GM12878 (cell line): ENCODE data around the gene NXNL1.

Source experiments
- BMI1 ChIP-seq: fragments of 450-650 bp; IDR thresholded peaks from 2 replicates; pipeline ENCODE4 v1.6.1; 2016; ENCODE audit warnings: mild to moderate bottlenecking, moderate library complexity, borderline replicate concordance
- CHD2 ChIP-seq: IDR thresholded peaks from 2 replicates; pipeline ENCODE4 v1.6.1; 2011; ENCODE audit warnings: low read depth, low read length, improper control_type of control experiment, borderline replicate concordance
- IKZF1 ChIP-seq: fragments of 450-650 bp; conservative IDR thresholded peaks from 2 replicates; pipeline ENCODE4 v1.6.1; 2017; ENCODE audit warnings: antibody characterized with exemption, mild to moderate bottlenecking
- RCOR1 ChIP-seq: conservative IDR thresholded peaks from 2 replicates; pipeline ENCODE4 v1.6.1; 2012; ENCODE audit warnings: low read depth, low read length, improper control_type of control experiment
- TF ChIP-seq, protein P1 (sequence below), 3 experiments: IDR thresholded peaks in 2 of 3; conservative IDR thresholded peaks in 1 of 3; 2 replicates each; pipeline ENCODE4 v1.5.1; 2011; ENCODE audit warnings: low read depth in 3 of 3, low read length in 3 of 3, mild to moderate bottlenecking in 3 of 3, control low read depth in 2 of 3, moderate library complexity in 2 of 3, inconsistent platforms in 1 of 3, mixed read lengths in 1 of 3; ENCODE audit not compliant: control insufficient read depth in 2 of 3, insufficient read depth in 1 of 3; ENCODE audit errors: extremely low read depth in 1 of 3
- TF ChIP-seq, protein P2 (sequence below): fragments of 450-650 bp; IDR thresholded peaks from 2 replicates; pipeline ENCODE4 v1.6.1; 2017; ENCODE audit warnings: mild to moderate bottlenecking, low read depth, inconsistent platforms; ENCODE audit not compliant: poor library complexity, severe bottlenecking
- TF ChIP-seq, protein P3 (sequence below): IDR thresholded peaks from 2 replicates; pipeline ENCODE4 v1.6.1; 2012; ENCODE audit warnings: low read depth, low read length, improper control_type of control experiment

DNA sequence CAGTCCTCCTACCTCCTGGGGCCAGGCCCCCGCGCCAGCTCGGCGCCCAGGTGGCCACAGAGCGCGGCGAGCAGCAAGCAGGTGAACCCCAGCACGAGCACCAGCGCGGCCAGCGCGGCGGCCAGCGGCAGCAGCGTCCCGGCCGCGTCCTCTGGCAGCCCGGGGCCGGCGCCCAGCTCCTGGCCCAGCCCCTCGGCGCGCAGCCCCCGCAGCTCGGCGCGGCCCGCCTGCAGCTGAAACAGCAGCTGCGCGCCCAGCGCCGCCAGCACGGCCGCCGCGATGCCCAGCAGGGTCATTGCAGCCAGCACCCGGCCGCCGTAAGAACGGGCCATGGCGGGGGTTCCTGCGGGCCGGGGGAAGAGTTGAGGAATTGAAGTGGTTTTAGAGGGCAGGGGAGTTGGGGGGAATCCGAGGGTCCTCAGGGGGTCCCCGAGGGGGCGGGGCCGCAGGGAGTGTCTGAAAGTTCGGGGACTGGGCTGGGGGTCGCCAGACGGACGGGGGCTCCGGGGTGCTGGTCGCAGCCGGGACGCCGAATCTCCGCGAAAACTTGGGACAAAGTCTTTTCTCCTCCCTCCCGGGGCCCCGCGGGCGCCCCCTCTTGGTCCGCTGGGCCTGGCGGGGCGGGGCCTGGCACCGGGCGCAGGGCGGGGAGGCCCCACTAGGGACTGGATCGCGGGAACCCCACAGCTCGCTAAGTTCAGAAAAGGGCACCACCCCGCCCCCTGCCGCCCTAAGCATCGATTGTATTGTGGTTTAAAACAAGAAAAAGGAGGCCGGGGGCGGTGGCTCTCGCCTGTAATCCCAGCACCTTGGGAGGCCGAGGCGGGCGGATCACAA, 12.4 kb downstream of the NXNL1 start, which contains the start of gene TMEM221:
- TF ChIP-seq BMI1, result no peak
- TF ChIP-seq, protein P1, sequence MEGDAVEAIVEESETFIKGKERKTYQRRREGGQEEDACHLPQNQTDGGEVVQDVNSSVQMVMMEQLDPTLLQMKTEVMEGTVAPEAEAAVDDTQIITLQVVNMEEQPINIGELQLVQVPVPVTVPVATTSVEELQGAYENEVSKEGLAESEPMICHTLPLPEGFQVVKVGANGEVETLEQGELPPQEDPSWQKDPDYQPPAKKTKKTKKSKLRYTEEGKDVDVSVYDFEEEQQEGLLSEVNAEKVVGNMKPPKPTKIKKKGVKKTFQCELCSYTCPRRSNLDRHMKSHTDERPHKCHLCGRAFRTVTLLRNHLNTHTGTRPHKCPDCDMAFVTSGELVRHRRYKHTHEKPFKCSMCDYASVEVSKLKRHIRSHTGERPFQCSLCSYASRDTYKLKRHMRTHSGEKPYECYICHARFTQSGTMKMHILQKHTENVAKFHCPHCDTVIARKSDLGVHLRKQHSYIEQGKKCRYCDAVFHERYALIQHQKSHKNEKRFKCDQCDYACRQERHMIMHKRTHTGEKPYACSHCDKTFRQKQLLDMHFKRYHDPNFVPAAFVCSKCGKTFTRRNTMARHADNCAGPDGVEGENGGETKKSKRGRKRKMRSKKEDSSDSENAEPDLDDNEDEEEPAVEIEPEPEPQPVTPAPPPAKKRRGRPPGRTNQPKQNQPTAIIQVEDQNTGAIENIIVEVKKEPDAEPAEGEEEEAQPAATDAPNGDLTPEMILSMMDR (IDR thresholded peaks at IDR 0.05 in 2 of 3, conservative IDR thresholded peaks at IDR 0.05 in 1 of 3; ENCODE audit: control insufficient read depth in 2 of 3, extremely low read depth in 1 of 3, insufficient read depth in 1 of 3, low read depth in 3 of 3, low read length in 3 of 3), result peak; percentile 28 to 40 (median 40); a peak in 4 of 6 replicates
- TF ChIP-seq, protein P2, sequence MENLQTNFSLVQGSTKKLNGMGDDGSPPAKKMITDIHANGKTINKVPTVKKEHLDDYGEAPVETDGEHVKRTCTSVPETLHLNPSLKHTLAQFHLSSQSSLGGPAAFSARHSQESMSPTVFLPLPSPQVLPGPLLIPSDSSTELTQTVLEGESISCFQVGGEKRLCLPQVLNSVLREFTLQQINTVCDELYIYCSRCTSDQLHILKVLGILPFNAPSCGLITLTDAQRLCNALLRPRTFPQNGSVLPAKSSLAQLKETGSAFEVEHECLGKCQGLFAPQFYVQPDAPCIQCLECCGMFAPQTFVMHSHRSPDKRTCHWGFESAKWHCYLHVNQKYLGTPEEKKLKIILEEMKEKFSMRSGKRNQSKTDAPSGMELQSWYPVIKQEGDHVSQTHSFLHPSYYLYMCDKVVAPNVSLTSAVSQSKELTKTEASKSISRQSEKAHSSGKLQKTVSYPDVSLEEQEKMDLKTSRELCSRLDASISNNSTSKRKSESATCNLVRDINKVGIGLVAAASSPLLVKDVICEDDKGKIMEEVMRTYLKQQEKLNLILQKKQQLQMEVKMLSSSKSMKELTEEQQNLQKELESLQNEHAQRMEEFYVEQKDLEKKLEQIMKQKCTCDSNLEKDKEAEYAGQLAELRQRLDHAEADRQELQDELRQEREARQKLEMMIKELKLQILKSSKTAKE, result no peak
- no peak for TF ChIP-seq RCOR1
- TF ChIP-seq, protein P3, sequence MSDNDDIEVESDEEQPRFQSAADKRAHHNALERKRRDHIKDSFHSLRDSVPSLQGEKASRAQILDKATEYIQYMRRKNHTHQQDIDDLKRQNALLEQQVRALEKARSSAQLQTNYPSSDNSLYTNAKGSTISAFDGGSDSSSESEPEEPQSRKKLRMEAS, result no peak
- TF ChIP-seq IKZF1, result no peak
- no peak for TF ChIP-seq CHD2
